ENCODE data around the gene LCLAT1. TPM values are rescaled to one million over a fixed set of nuclear protein-coding genes. Genes with fewer than 3 reads are reported as not detected.
"Not testable (repeated sequence)": the region's sequence is repeated elsewhere in the genome, so short reads cannot be mapped to it uniquely, and the experiment has no call there.

The LCLAT1 gene
- total RNA-seq, 2 experiments from 2014 or later = 19.0 to 20.5 TPM

GRCh38 chr2:30493440-30493839, 46.4 kb downstream of the LCLAT1 start:
- Mint-ChIP-seq H3K4me1 (ENCODE audit: low read depth) (peaks cover 25% of the 10 kb centered on the region), H3K27ac (no peak overlapping the region), H3K36me3 (ENCODE audit: low read depth) (peaks cover 34% of the 10 kb centered on the region), H3K4me3 (no peak overlapping the region), H3K27me3 (no peaks in the 10 kb centered on the region), H3K9me3 (peaks cover 20% of the 10 kb centered on the region)
- no peak for DNase-seq
- CTCF ChIA-PET = interaction anchor here (1.2 kb wide), 1 partner anchor 213 kb away, joined by 3 read pairs; no protein-coding TSS in a partner anchor
- ATAC-seq = no peak
- no peak for TF ChIP-seq CTCF (IDR thresholded peaks at IDR 0.05)
- POLR2A ChIA-PET = no interaction called here
- intact Hi-C loops (cut with micrococcal nuclease) = no loop called here

- peaks cover 19% of the 10 kb centered on the region for H3K4me1 Mint-ChIP-seq (ENCODE audit: low read depth)
- H3K27me3 Mint-ChIP-seq; H3K4me3 Mint-ChIP-seq; CTCF ChIA-PET; POLR2A ChIA-PET; intact Hi-C loops (cut with micrococcal nuclease); DNase-seq; ATAC-seq: not testable (repeated sequence)
- H3K36me3 Mint-ChIP-seq (ENCODE audit: low read depth) = peaks cover 41% of the 10 kb centered on the region
- H3K27ac Mint-ChIP-seq = peak overlapping the region; percentile 6
- H3K9me3 Mint-ChIP-seq = peaks cover 35% of the 10 kb centered on the region
Measured at GRCh38 chr2:30495896-30496295, 48.9 kb downstream of the LCLAT1 start.

- POLR2A ChIA-PET = no interaction called here
- H3K36me3 Mint-ChIP-seq (ENCODE audit: low read depth) = peaks cover 51% of the 10 kb centered on the region
- intact Hi-C loops (cut with micrococcal nuclease) = no loop called here
- H3K9me3 Mint-ChIP-seq = peaks cover 37% of the 10 kb centered on the region
- H3K27ac Mint-ChIP-seq = no peak overlapping the region
- H3K27me3 Mint-ChIP-seq = no peaks in the 10 kb centered on the region
- CTCF ChIA-PET = no interaction called here
- ATAC-seq (no peak), DNase-seq (no peak)
- peaks cover 34% of the 10 kb centered on the region for H3K4me1 Mint-ChIP-seq (ENCODE audit: low read depth)
- H3K4me3 Mint-ChIP-seq = no peak overlapping the region
- TF ChIP-seq CTCF (IDR thresholded peaks at IDR 0.05) = no peak
Measured at GRCh38 chr2:30499681-30500080, 52.6 kb downstream of the LCLAT1 start.

- intact Hi-C loops (cut with micrococcal nuclease) = no loop called here
Measured at GRCh38 chr2:30500699-30501098, 53.7 kb downstream of the LCLAT1 start.

GRCh38 chr2:30502310-30502709, 55.3 kb downstream of the LCLAT1 start:
- no peak for TF ChIP-seq CTCF (IDR thresholded peaks at IDR 0.05)
- Mint-ChIP-seq H3K36me3 (ENCODE audit: low read depth) (peaks cover 37% of the 10 kb centered on the region), H3K27ac (peak overlapping the region; percentile 40), H3K4me1 (ENCODE audit: low read depth) (peaks cover 35% of the 10 kb centered on the region), H3K9me3 (peaks cover 26% of the 10 kb centered on the region), H3K4me3 (no peak overlapping the region), H3K27me3 (no peaks in the 10 kb centered on the region)
- DNase-seq (no peak), ATAC-seq (no peak)
- intact Hi-C loops (cut with micrococcal nuclease) = no loop called here
- CTCF ChIA-PET = interaction anchor here (1.0 kb wide), 2 partner anchors 8 to 91 kb away, joined by 3 read pairs; no protein-coding TSS in a partner anchor
- POLR2A ChIA-PET = no interaction called here

More at GRCh38 chr2:30500699-30501098, 53.7 kb downstream of the LCLAT1 start:
- Mint-ChIP-seq H3K27ac (no peak overlapping the region), H3K4me3 (no peak overlapping the region), H3K4me1 (ENCODE audit: low read depth) (peaks cover 41% of the 10 kb centered on the region), H3K27me3 (no peaks in the 10 kb centered on the region), H3K36me3 (ENCODE audit: low read depth) (peaks cover 48% of the 10 kb centered on the region), H3K9me3 (peaks cover 34% of the 10 kb centered on the region)
- ATAC-seq (no peak), DNase-seq (no peak)
- TF ChIP-seq CTCF (IDR thresholded peaks at IDR 0.05) = no peak
- CTCF ChIA-PET = no interaction called here
- POLR2A ChIA-PET = no interaction called here
